HG02588 (cell line): Measurements from ENCODE around the gene RAB19.

Experiments
- ATAC-seq: cut with Tn5 transposase; IDR thresholded peaks from one replicate; pipeline ENCODE4 v1.9.1; 2021; ENCODE audit warnings: mild to moderate bottlenecking, moderate library complexity; ENCODE audit not compliant: unreplicated experiment

Gene RAB19

GRCh38 chr7:140403878-140404564 lies at the start of gene RAB19:
Gene RAB19 (plus strand): TSS chr7:140404058. CDS start chr7:140407647, 3,589 bp downstream.
- no peak for ATAC-seq

GRCh38 chr7:140358024-140358411 lies 45.8 kb upstream of the RAB19 start:
- no peak for ATAC-seq

- ATAC-seq = no peak
These were observed 45.3 kb upstream of the RAB19 start for GRCh38 chr7:140358412-140359051.

GRCh38 chr7:140360697-140361229 lies 43.1 kb upstream of the RAB19 start:
- no peak for ATAC-seq

- ATAC-seq = no peak
These were observed 39.0 kb upstream of the RAB19 start for GRCh38 chr7:140364819-140365218.

- no peak for ATAC-seq
These were observed 36.3 kb upstream of the RAB19 start for GRCh38 chr7:140367528-140367927.

- no peak for ATAC-seq
These were observed 34.6 kb upstream of the RAB19 start for GRCh38 chr7:140369294-140369693.

- no peak for ATAC-seq
These were observed 28.5 kb upstream of the RAB19 start for GRCh38 chr7:140375323-140375722.

GRCh38 chr7:140375892-140376730 lies 27.7 kb upstream of the RAB19 start:
- no peak for ATAC-seq

GRCh38 chr7:140383954-140384713 lies 19.7 kb upstream of the RAB19 start:
- no peak for ATAC-seq

- ATAC-seq = no peak
These were observed 18.8 kb upstream of the RAB19 start for GRCh38 chr7:140384894-140385545.

- ATAC-seq = no peak
These were observed 14.4 kb upstream of the RAB19 start for GRCh38 chr7:140389445-140389844.

- no peak for ATAC-seq
These were observed 13.8 kb upstream of the RAB19 start for GRCh38 chr7:140390034-140390433.

- ATAC-seq = peak; percentile 66
These were observed 13.2 kb upstream of the RAB19 start for GRCh38 chr7:140390466-140391190.

- no peak for ATAC-seq
These were observed 12.2 kb upstream of the RAB19 start for GRCh38 chr7:140391634-140392033.

GRCh38 chr7:140393756-140394306 lies 10.0 kb upstream of the RAB19 start:
- ATAC-seq = no peak

- peak; percentile 98 for ATAC-seq
These were observed 5.8 kb upstream of the RAB19 start, which contains the start of gene SLC37A3 for GRCh38 chr7:140397784-140398750. Gene SLC37A3 (minus strand): TSS chr7:140398530. CDS start chr7:140382526, 16,004 bp downstream.

- ATAC-seq = no peak
These were observed 5.0 kb upstream of the RAB19 start for GRCh38 chr7:140398821-140399220.
